IMR-90 (cell line): ENCODE results near the gene TM9SF4. TPM values are rescaled to one million over a fixed set of nuclear protein-coding genes. Genes with fewer than 3 reads are reported as not detected.
A peak's percentile ranks its signal among the peaks of the same experiment; 100 is the strongest.

Experiments
- ATAC-seq: fragments of 200-7000 bp; cut with Tn5 transposase; 2 replicates; pipeline ENCODE4 v1.9.1; 2020; ENCODE audit warnings: low read depth, mild to moderate bottlenecking, moderate library complexity
- BruUV-seq: library from RNA; stranded (reverse); fragments of 400-500 nt; replicated peaks from 2 replicates; lab custom pipeline; 2021; lab: Mats Ljungman, UMichigan
- CTCF ChIA-PET: fragments of 300-600 bp; formaldehyde crosslinking; extraction: SDS; loops from one replicate; lab custom pipeline; 2021; ENCODE audit warnings: antibody characterized with exemption; lab: Yijun Ruan, JAX
- POLR2A ChIA-PET: fragments of 300-600 bp; sonication (Branson Sonifier 250); formaldehyde crosslinking; loops from one replicate; lab custom pipeline; 2022; ENCODE audit warnings: antibody characterized with exemption; ENCODE audit not compliant: unreplicated experiment; lab: Charles Lee
- DNase-seq: peaks from one replicate; pipeline ENCODE4 v3.0.0; 2013
- H2AFZ ChIP-seq: replicated peaks from 2 replicates; pipeline ENCODE3; 2013; ENCODE audit warnings: low read length, mild to moderate bottlenecking; ENCODE audit not compliant: poor library complexity
- H2AK5ac ChIP-seq: 2 replicates; pipeline ENCODE4 v1.6.1; 2013; ENCODE audit warnings: low read depth, low read length, inconsistent platforms
- H2AK9ac ChIP-seq: replicated peaks from 2 replicates; pipeline ENCODE3; 2013; ENCODE audit warnings: mild to moderate bottlenecking, low read depth, low read length, moderate library complexity; ENCODE audit not compliant: poor library complexity
- H2BK120ac ChIP-seq: 2 replicates; pipeline ENCODE4 v1.6.1; 2013; ENCODE audit warnings: low read depth, low read length, inconsistent platforms
- H2BK15ac ChIP-seq: 3 replicates; pipeline ENCODE4 v1.6.1; 2013; ENCODE audit warnings: low read depth, low read length, inconsistent platforms
- H2BK20ac ChIP-seq: 2 replicates; pipeline ENCODE4 v1.6.1; 2013; ENCODE audit warnings: low read depth, mild to moderate bottlenecking, inconsistent platforms, low read length, moderate library complexity
- H2BK5ac ChIP-seq: 2 replicates; pipeline ENCODE4 v1.6.1; 2013; ENCODE audit warnings: mild to moderate bottlenecking, low read depth, low read length, inconsistent platforms; ENCODE audit not compliant: poor library complexity, severe bottlenecking
- H3K14ac ChIP-seq: replicated peaks from 2 replicates; pipeline ENCODE4 v1.6.1; 2013; ENCODE audit warnings: low read depth, low read length, inconsistent platforms
- H3K18ac ChIP-seq: 2 replicates; pipeline ENCODE4 v1.6.1; 2013; ENCODE audit warnings: low read depth, low read length, control low read depth
- H3K23ac ChIP-seq: 2 replicates; pipeline ENCODE4 v1.6.1; 2013; ENCODE audit warnings: low read depth, low read length, inconsistent platforms
- H3K27ac ChIP-seq: 2 replicates; pipeline ENCODE4 v1.5.1; 2013; ENCODE audit warnings: mild to moderate bottlenecking, control low read depth, low read length; ENCODE audit not compliant: insufficient read depth
- H3K27me3 ChIP-seq: 2 replicates; pipeline ENCODE4 v1.6.1; 2013; ENCODE audit warnings: low read length; ENCODE audit not compliant: control insufficient read depth, insufficient read depth
- H3K36me3 ChIP-seq: 2 replicates; pipeline ENCODE4 v1.6.1; 2013; ENCODE audit warnings: low read length, mixed read lengths; ENCODE audit not compliant: control insufficient read depth, insufficient read depth
- H3K4ac ChIP-seq: 2 replicates; pipeline ENCODE4 v1.6.1; 2013; ENCODE audit warnings: low read depth, low read length, inconsistent platforms
- H3K4me1 ChIP-seq: 2 replicates; pipeline ENCODE4 v1.6.1; 2013; ENCODE audit warnings: low read length, mixed read lengths; ENCODE audit not compliant: control insufficient read depth, insufficient read depth
- H3K4me2 ChIP-seq: 2 replicates; pipeline ENCODE4 v1.6.1; 2013; ENCODE audit warnings: low read depth, mild to moderate bottlenecking, control low read depth, low read length, moderate library complexity
- H3K4me3 ChIP-seq: 2 replicates; pipeline ENCODE4 v1.5.1; 2013; ENCODE audit warnings: low read depth, mild to moderate bottlenecking, control low read depth, low read length, moderate library complexity; ENCODE audit not compliant: insufficient read depth
- H3K56ac ChIP-seq: 2 replicates; pipeline ENCODE4 v1.6.1; 2013; ENCODE audit warnings: low read length, inconsistent platforms; ENCODE audit not compliant: insufficient read depth; ENCODE audit errors: extremely low read depth
- H3K79me1 ChIP-seq, 2 experiments: 2 replicates each; pipeline ENCODE4 v1.6.1; 2013; ENCODE audit warnings: low read length in 2 of 2, inconsistent platforms in 1 of 2, low read depth in 1 of 2
- H3K9ac ChIP-seq: 2 replicates; pipeline ENCODE4 v1.6.1; 2013; ENCODE audit warnings: low read depth, low read length, control low read depth
- H3K9me1 ChIP-seq: 2 replicates; pipeline ENCODE4 v1.6.1; 2013; ENCODE audit warnings: low read length, inconsistent platforms; ENCODE audit not compliant: insufficient read depth
- H3K9me3 ChIP-seq: 2 replicates; pipeline ENCODE4 v1.6.1; 2013; ENCODE audit warnings: low read length; ENCODE audit not compliant: control insufficient read depth, insufficient read depth
- H4K20me1 ChIP-seq: 2 replicates; pipeline ENCODE4 v1.6.1; 2013; ENCODE audit warnings: low read length, inconsistent platforms; ENCODE audit not compliant: insufficient read depth
- H4K5ac ChIP-seq: 2 replicates; pipeline ENCODE4 v1.6.1; 2013; ENCODE audit warnings: mild to moderate bottlenecking, low read depth, low read length, control low read depth
- H4K8ac ChIP-seq, 2 experiments: 2 replicates each; pipeline ENCODE4 v1.6.1; 2013; ENCODE audit warnings: low read depth in 2 of 2, low read length in 2 of 2, control low read depth in 1 of 2, inconsistent platforms in 1 of 2
- H4K91ac ChIP-seq: 2 replicates; pipeline ENCODE4 v1.6.1; 2013; ENCODE audit warnings: low read depth, low read length, inconsistent platforms; ENCODE audit not compliant: insufficient read depth
- MXI1 ChIP-seq: IDR thresholded peaks from 2 replicates; pipeline ENCODE4 v1.6.1; 2012; ENCODE audit warnings: low read depth, mild to moderate bottlenecking, low read length, moderate library complexity, borderline replicate concordance
- POLR2A ChIP-seq: IDR thresholded peaks from 2 replicates; pipeline ENCODE4 v1.6.1; 2012; ENCODE audit warnings: mild to moderate bottlenecking, low read depth, low read length
- SMC3 ChIP-seq: fragments of 150-350 bp; IDR thresholded peaks from 2 replicates; pipeline ENCODE4 v1.6.1; 2016; ENCODE audit warnings: low read depth, mild to moderate bottlenecking, antibody characterized with exemption, low read length, moderate library complexity
- WGBS, 2 experiments: methylation state at CpG; one replicate each; pipeline versions ENCODE4 v1.1.5 to v1.1.7; 2013; ENCODE audit warnings: missing lambda C conversion rate in 2 of 2; ENCODE audit not compliant: insufficient read length in 1 of 2; ENCODE audit errors: extremely low coverage in 2 of 2; 5-methylcytosine and 5-hydroxymethylcytosine counted together
- dilution Hi-C: fragments of 300-500 bp; cut with HindIII; formaldehyde crosslinking; loops from one replicate; pipeline ENCODE4 v1.14.3; 2018; ENCODE audit warnings: low sequenced_read_pairs; ENCODE audit not compliant: unreplicated experiment
- in situ Hi-C: fragments of 300-500 bp; cut with MboI; formaldehyde crosslinking; loops from 3 replicates; pipeline ENCODE4 v1.14.3; 2019; ENCODE audit warnings: low sequenced_read_pairs, inconsistent platforms, mixed read lengths
- intact Hi-C: fragments of 100-400 bp; cut with micrococcal nuclease; formaldehyde crosslinking; loops from 2 replicates; pipeline ENCODE4 v1.10.0; 2022
- polyA plus RNA-seq, 3 experiments: library from polyadenylated mRNA; depleted of rRNA; stranded (reverse); fragments of >200 nt; gene quantifications; 2 replicates each; pipeline ENCODE4 v1.2.3, GENCODE V29; 2012; ENCODE audit warnings: low replicate concordance in 1 of 3
- total RNA-seq: library from RNA; depleted of rRNA; stranded (reverse); fragments of >200 nt; gene quantifications from 2 replicates; pipeline ENCODE4 v1.2.3, GENCODE V29; 2012

The TM9SF4 gene
- total and polyA plus RNA-seq, 2 of the 4 experiments (the other 2 are of a cell fraction): 35.3 to 59.1 TPM

- Histone ChIP-seq H3K9me3 (no peaks in the 10 kb centered on the region), H2AFZ (peak overlapping the region; percentile 93), H3K36me3 (peaks cover 5% of the 10 kb centered on the region; the same call in 1 of the 2 replicates), H3K23ac (peak overlapping the region; percentile 73), H3K9me1 (peaks cover 18% of the 10 kb centered on the region), H2BK120ac (peak overlapping the region; percentile 59; the same call in 1 of the 2 replicates), H2BK15ac (0 out of 3 replicates have a peak overlapping the region, but pooled peaks have one; percentile 41), H3K27ac (peak overlapping the region; percentile 77), H4K5ac (peak overlapping the region; percentile 93), H4K8ac (peak overlapping the region; percentile 97 to 100), H3K4me3 (peak overlapping the region; percentile 67), H3K4me2 (peak overlapping the region; percentile 87), H2BK20ac (no peak overlapping the region), H4K91ac (peak overlapping the region; percentile 73), H3K79me1 (peaks cover 4 to 26% of the 10 kb centered on the region in 2 experiments; a peak in 2 of 4 replicates), H2AK5ac (peak overlapping the region; percentile 64), H3K18ac (peak overlapping the region; percentile 82; the same call in 1 of the 2 replicates), H3K27me3 (no peaks in the 10 kb centered on the region), H3K14ac (peak overlapping the region; percentile 91), H3K9ac (peak overlapping the region; percentile 93), H2BK5ac (peak overlapping the region; percentile 37), H4K20me1 (no peaks in the 10 kb centered on the region), H3K4me1 (peaks cover 8% of the 10 kb centered on the region), H2AK9ac (peak overlapping the region; percentile 90), H3K4ac (peak overlapping the region; percentile 88), H3K56ac (no peak overlapping the region)
- CTCF ChIA-PET: no interaction called here
- DNase-seq (peak; percentile 11), ATAC-seq (peak; percentile 68)
- in situ Hi-C loops: no loop called here
- BruUV-seq: no TSS peak
- POLR2A ChIA-PET: no interaction called here
- dilution Hi-C loops: no loop called here
- no peak for TF ChIP-seq SMC3
- TF ChIP-seq POLR2A: no peak
- no peak for TF ChIP-seq MXI1
- intact Hi-C loops: no loop called here
- WGBS, 2 experiments: 25% methylated on average over 23 of the region's 88 CpGs; no CpG with 5 or more reads in 1 of the 2 experiments
Measured at GRCh38 chr20:32189691-32190615, 80.4 kb downstream of the TM9SF4 start.
